Renal cortical epithelial cell (primary cell): ENCODE results near the gene ADAMTSL5. TPM values are rescaled to one million over a fixed set of nuclear protein-coding genes. Genes with fewer than 3 reads are reported as not detected.
"Not testable (repeated sequence)": the region's sequence is repeated elsewhere in the genome, so short reads cannot be mapped to it uniquely, and the experiment has no call there.

Source experiments
- DNase-seq: peaks from one replicate; pipeline ENCODE4 v3.0.0-alpha.2; 2011; ENCODE audit warnings: low read depth
- total RNA-seq: library from RNA; depleted of rRNA; stranded (reverse); fragments of >200 nt; gene quantifications from 2 replicates; pipeline ENCODE4 v1.2.3, GENCODE V29; 2014

ADAMTSL5 gene
- total RNA-seq, 1 donor from 2014 or later, result 5.0 TPM

- no peak for DNase-seq
Observed at GRCh38 chr19:1513499-1514294, 878 bp upstream of the ADAMTSL5 start.

GRCh38 chr19:1511318-1512317 lies 1.2 kb downstream of the ADAMTSL5 start:
- DNase-seq, result no peak

GRCh38 chr19:1510807-1511206 lies 2.0 kb downstream of the ADAMTSL5 start:
- DNase-seq, result no peak

GRCh38 chr19:1510442-1510806 lies 2.4 kb downstream of the ADAMTSL5 start:
- DNase-seq, result no peak

- no peak for DNase-seq
Observed at GRCh38 chr19:1509602-1510441, 3.0 kb downstream of the ADAMTSL5 start.

GRCh38 chr19:1508507-1508856 lies 4.3 kb downstream of the ADAMTSL5 start:
- no peak for DNase-seq

GRCh38 chr19:1507763-1508506 lies 4.9 kb downstream of the ADAMTSL5 start:
- DNase-seq, result peak; percentile 88

- no peak for DNase-seq
Observed at GRCh38 chr19:1507192-1507660, 5.6 kb downstream of the ADAMTSL5 start.

- DNase-seq, result no peak
Observed at GRCh38 chr19:1505991-1506881, 6.6 kb downstream of the ADAMTSL5 start.

- DNase-seq, result no peak
Observed at GRCh38 chr19:1505012-1505411, 7.8 kb downstream of the ADAMTSL5 start.

- no peak for DNase-seq
Observed at GRCh38 chr19:1503925-1504773, 8.7 kb downstream of the ADAMTSL5 start.

GRCh38 chr19:1503089-1503924 lies 9.5 kb downstream of the ADAMTSL5 start:
- no peak for DNase-seq

GRCh38 chr19:1502433-1503088 lies 10.3 kb downstream of the ADAMTSL5 start:
- no peak for DNase-seq

- peak; percentile 42 for DNase-seq
Observed at GRCh38 chr19:1501200-1501595, 11.6 kb downstream of the ADAMTSL5 start.

GRCh38 chr19:1499231-1499630 lies 13.6 kb downstream of the ADAMTSL5 start:
- not testable (repeated sequence) for DNase-seq

GRCh38 chr19:1497578-1498235 lies 15.1 kb downstream of the ADAMTSL5 start:
- DNase-seq, result no peak
